ENCODE data around the gene ZNF692. TPM values are rescaled to one million over a fixed set of nuclear protein-coding genes. Genes with fewer than 3 reads are reported as not detected.

Gene ZNF692
- polyA plus RNA-seq, 2 donors: 36.3 to 120 TPM

- WGBS, 2 donors: 87 to 93% methylated on average over 9 of the region's 9 CpGs
- H3K4me3 ChIP-seq (ENCODE audit: low read depth in 1 of 2, low read length in 2 of 2): no peak overlapping the region
- peaks cover 0 to 4% of the 10 kb centered on the region in 2 donors for H3K4me1 ChIP-seq (ENCODE audit: control insufficient read depth in 2 of 2, insufficient read depth in 2 of 2, low read length in 1 of 2)
- H3K36me3 ChIP-seq (ENCODE audit: control insufficient read depth in 2 of 2, insufficient read depth in 2 of 2, low read length in 1 of 2): peaks cover 19 to 48% of the 10 kb centered on the region in 2 donors
- H3K27ac ChIP-seq (ENCODE audit: low read depth in 2 of 2, low read length in 1 of 2): no peak overlapping the region
- no peaks in the 10 kb centered on the region for H3K27me3 ChIP-seq (ENCODE audit: control insufficient read depth in 1 of 2, insufficient read depth in 2 of 2, low read length in 2 of 2)
- no peaks in the 10 kb centered on the region for H3K9me3 ChIP-seq (ENCODE audit: control insufficient read depth in 2 of 2, insufficient read depth in 1 of 2, low read depth in 1 of 2, low read length in 1 of 2)
Measured at GRCh38 chr1:248850124-248850523, 8.8 kb downstream of the ZNF692 start.

GRCh38 chr1:248849637-248850036 lies 9.2 kb downstream of the ZNF692 start:
- no peaks in the 10 kb centered on the region for H3K9me3 ChIP-seq (ENCODE audit: control insufficient read depth in 2 of 2, insufficient read depth in 1 of 2, low read depth in 1 of 2, low read length in 1 of 2)
- no peak overlapping the region for H3K4me3 ChIP-seq (ENCODE audit: low read depth in 1 of 2, low read length in 2 of 2)
- 85 to 87% methylated on average over 3 of the region's 3 CpGs for WGBS, 2 donors
- H3K4me1 ChIP-seq (ENCODE audit: control insufficient read depth in 2 of 2, insufficient read depth in 2 of 2, low read length in 1 of 2): peaks cover 0 to 4% of the 10 kb centered on the region in 2 donors
- no peaks in the 10 kb centered on the region for H3K27me3 ChIP-seq (ENCODE audit: control insufficient read depth in 1 of 2, insufficient read depth in 2 of 2, low read length in 2 of 2)
- peaks cover 20 to 46% of the 10 kb centered on the region in 2 donors for H3K36me3 ChIP-seq (ENCODE audit: control insufficient read depth in 2 of 2, insufficient read depth in 2 of 2, low read length in 1 of 2)
- no peak overlapping the region for H3K27ac ChIP-seq (ENCODE audit: low read depth in 2 of 2, low read length in 1 of 2)

- WGBS, 2 donors: 65 to 70% methylated on average over 3 of the region's 3 CpGs
Measured at GRCh38 chr1:248849152-248849551, 9.7 kb downstream of the ZNF692 start.

GRCh38 chr1:248848602-248849001 lies 10.3 kb downstream of the ZNF692 start:
- Histone ChIP-seq H3K4me3 (ENCODE audit: low read depth in 1 of 2, low read length in 2 of 2) (no peak overlapping the region), H3K9me3 (ENCODE audit: control insufficient read depth in 2 of 2, insufficient read depth in 1 of 2, low read depth in 1 of 2, low read length in 1 of 2) (no peaks in the 10 kb centered on the region), H3K4me1 (ENCODE audit: control insufficient read depth in 2 of 2, insufficient read depth in 2 of 2, low read length in 1 of 2) (peaks cover 0 to 4% of the 10 kb centered on the region in 2 donors), H3K27me3 (ENCODE audit: control insufficient read depth in 1 of 2, insufficient read depth in 2 of 2, low read length in 2 of 2) (no peaks in the 10 kb centered on the region), H3K36me3 (ENCODE audit: control insufficient read depth in 2 of 2, insufficient read depth in 2 of 2, low read length in 1 of 2) (peaks cover 20 to 42% of the 10 kb centered on the region in 2 donors), H3K27ac (ENCODE audit: low read depth in 2 of 2, low read length in 1 of 2) (no peak overlapping the region)
- 89 to 91% methylated on average over 8 of the region's 8 CpGs for WGBS, 2 donors

More at GRCh38 chr1:248849152-248849551, 9.7 kb downstream of the ZNF692 start:
- H3K9me3 ChIP-seq (ENCODE audit: control insufficient read depth in 2 of 2, insufficient read depth in 1 of 2, low read depth in 1 of 2, low read length in 1 of 2): no peaks in the 10 kb centered on the region
- H3K27me3 ChIP-seq (ENCODE audit: control insufficient read depth in 1 of 2, insufficient read depth in 2 of 2, low read length in 2 of 2): no peaks in the 10 kb centered on the region
- no peak overlapping the region for H3K4me3 ChIP-seq (ENCODE audit: low read depth in 1 of 2, low read length in 2 of 2)
- no peak overlapping the region for H3K27ac ChIP-seq (ENCODE audit: low read depth in 2 of 2, low read length in 1 of 2)
- peaks cover 0 to 4% of the 10 kb centered on the region in 2 donors for H3K4me1 ChIP-seq (ENCODE audit: control insufficient read depth in 2 of 2, insufficient read depth in 2 of 2, low read length in 1 of 2)
- peaks cover 20 to 46% of the 10 kb centered on the region in 2 donors for H3K36me3 ChIP-seq (ENCODE audit: control insufficient read depth in 2 of 2, insufficient read depth in 2 of 2, low read length in 1 of 2)

GRCh38 chr1:248847956-248848561 lies 10.8 kb downstream of the ZNF692 start:
- 96 to 98% methylated on average over 72 of the region's 72 CpGs for WGBS, 2 donors

GRCh38 chr1:248847181-248847955 lies 11.5 kb downstream of the ZNF692 start:
- WGBS, 2 donors: 95% methylated on average over 71 to 76 of the region's 76 CpGs
- no peak overlapping the region for H3K27ac ChIP-seq (ENCODE audit: low read depth in 2 of 2, low read length in 1 of 2)
- peaks cover 5 to 8% of the 10 kb centered on the region in 2 donors for H3K4me1 ChIP-seq (ENCODE audit: control insufficient read depth in 2 of 2, insufficient read depth in 2 of 2, low read length in 1 of 2)
- H3K9me3 ChIP-seq (ENCODE audit: control insufficient read depth in 2 of 2, insufficient read depth in 1 of 2, low read depth in 1 of 2, low read length in 1 of 2): no peaks in the 10 kb centered on the region
- no peak overlapping the region for H3K4me3 ChIP-seq (ENCODE audit: low read depth in 1 of 2, low read length in 2 of 2)
- no peaks in the 10 kb centered on the region for H3K27me3 ChIP-seq (ENCODE audit: control insufficient read depth in 1 of 2, insufficient read depth in 2 of 2, low read length in 2 of 2)
- peaks cover 20 to 39% of the 10 kb centered on the region in 2 donors for H3K36me3 ChIP-seq (ENCODE audit: control insufficient read depth in 2 of 2, insufficient read depth in 2 of 2, low read length in 1 of 2)

More at GRCh38 chr1:248847956-248848561, 10.8 kb downstream of the ZNF692 start:
- Histone ChIP-seq H3K9me3 (ENCODE audit: control insufficient read depth in 2 of 2, insufficient read depth in 1 of 2, low read depth in 1 of 2, low read length in 1 of 2) (no peaks in the 10 kb centered on the region), H3K36me3 (ENCODE audit: control insufficient read depth in 2 of 2, insufficient read depth in 2 of 2, low read length in 1 of 2) (peaks cover 20 to 39% of the 10 kb centered on the region in 2 donors), H3K4me1 (ENCODE audit: control insufficient read depth in 2 of 2, insufficient read depth in 2 of 2, low read length in 1 of 2) (peaks cover 0 to 4% of the 10 kb centered on the region in 2 donors), H3K27ac (ENCODE audit: low read depth in 2 of 2, low read length in 1 of 2) (no peak overlapping the region), H3K27me3 (ENCODE audit: control insufficient read depth in 1 of 2, insufficient read depth in 2 of 2, low read length in 2 of 2) (no peaks in the 10 kb centered on the region), H3K4me3 (ENCODE audit: low read depth in 1 of 2, low read length in 2 of 2) (no peak overlapping the region)

GRCh38 chr1:248844526-248844925 lies 14.4 kb downstream of the ZNF692 start:
- Histone ChIP-seq H3K27me3 (ENCODE audit: control insufficient read depth in 1 of 2, insufficient read depth in 2 of 2, low read length in 2 of 2) (no peaks in the 10 kb centered on the region), H3K36me3 (ENCODE audit: control insufficient read depth in 2 of 2, insufficient read depth in 2 of 2, low read length in 1 of 2) (peaks cover 16 to 30% of the 10 kb centered on the region in 2 donors), H3K4me3 (ENCODE audit: low read depth in 1 of 2, low read length in 2 of 2) (no peak overlapping the region), H3K27ac (ENCODE audit: low read depth in 2 of 2, low read length in 1 of 2) (peak overlapping the region in 1 of 2 donors; percentile 10), H3K4me1 (ENCODE audit: control insufficient read depth in 2 of 2, insufficient read depth in 2 of 2, low read length in 1 of 2) (peaks cover 6 to 7% of the 10 kb centered on the region in 2 donors), H3K9me3 (ENCODE audit: control insufficient read depth in 2 of 2, insufficient read depth in 1 of 2, low read depth in 1 of 2, low read length in 1 of 2) (no peaks in the 10 kb centered on the region)
- 63 to 73% methylated on average over 8 of the region's 8 CpGs for WGBS, 2 donors

GRCh38 chr1:248843687-248844086 lies 15.2 kb downstream of the ZNF692 start:
- whole genome bisulfite sequencing, 2 donors: 73 to 80% methylated on average over 3 of the region's 3 CpGs
- H3K36me3 ChIP-seq (ENCODE audit: control insufficient read depth in 2 of 2, insufficient read depth in 2 of 2, low read length in 1 of 2): peaks cover 16 to 29% of the 10 kb centered on the region in 2 donors
- H3K4me1 ChIP-seq (ENCODE audit: control insufficient read depth in 2 of 2, insufficient read depth in 2 of 2, low read length in 1 of 2): peaks cover 6 to 7% of the 10 kb centered on the region in 2 donors
- H3K4me3 ChIP-seq (ENCODE audit: low read depth in 1 of 2, low read length in 2 of 2): no peak overlapping the region
- no peaks in the 10 kb centered on the region for H3K27me3 ChIP-seq (ENCODE audit: control insufficient read depth in 1 of 2, insufficient read depth in 2 of 2, low read length in 2 of 2)
- no peaks in the 10 kb centered on the region for H3K9me3 ChIP-seq (ENCODE audit: control insufficient read depth in 2 of 2, insufficient read depth in 1 of 2, low read depth in 1 of 2, low read length in 1 of 2)
- peak overlapping the region in 1 of 2 donors; percentile 51 for H3K27ac ChIP-seq (ENCODE audit: low read depth in 2 of 2, low read length in 1 of 2)

GRCh38 chr1:248842781-248843331 lies 16.0 kb downstream of the ZNF692 start:
- Histone ChIP-seq H3K27ac (ENCODE audit: low read depth in 2 of 2, low read length in 1 of 2) (peak overlapping the region; percentile 77 to 79), H3K9me3 (ENCODE audit: control insufficient read depth in 2 of 2, insufficient read depth in 1 of 2, low read depth in 1 of 2, low read length in 1 of 2) (no peaks in the 10 kb centered on the region), H3K4me3 (ENCODE audit: low read depth in 1 of 2, low read length in 2 of 2) (no peak overlapping the region), H3K27me3 (ENCODE audit: control insufficient read depth in 1 of 2, insufficient read depth in 2 of 2, low read length in 2 of 2) (no peaks in the 10 kb centered on the region), H3K36me3 (ENCODE audit: control insufficient read depth in 2 of 2, insufficient read depth in 2 of 2, low read length in 1 of 2) (peaks cover 16 to 21% of the 10 kb centered on the region in 2 donors), H3K4me1 (ENCODE audit: control insufficient read depth in 2 of 2, insufficient read depth in 2 of 2, low read length in 1 of 2) (peaks cover 5 to 6% of the 10 kb centered on the region in 2 donors)
- 54 to 76% methylated on average over 8 of the region's 8 CpGs for WGBS, 2 donors
